ENCODE measurements around the gene METTL8. TPM values are rescaled to one million over a fixed set of nuclear protein-coding genes. Genes with fewer than 3 reads are reported as not detected.

Gene METTL8
- total and polyA plus RNA-seq, 2 of the 13 experiments (the other 11 are each of a cell fraction or from before 2014, with no cell fraction given), result 18.6 to 68.2 TPM

DNA sequence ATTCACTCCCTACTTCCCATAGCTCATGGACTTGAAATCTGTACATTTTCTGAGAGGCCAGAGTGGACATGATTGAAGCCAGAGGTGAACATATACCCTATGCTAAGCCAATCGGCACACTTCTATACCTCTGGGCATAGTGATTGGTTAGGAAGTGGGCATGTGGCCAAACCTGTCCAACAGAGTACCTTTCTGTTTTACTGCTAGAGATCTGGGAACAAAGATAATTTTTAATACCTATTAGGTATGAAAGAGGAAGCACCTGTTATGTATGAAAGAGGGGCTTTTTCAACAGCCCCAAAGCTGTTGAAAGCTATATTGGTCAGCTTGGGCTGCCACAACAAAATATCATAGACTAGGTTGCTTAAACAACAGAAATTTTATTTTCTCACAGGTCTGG is 27.7 kb downstream of the METTL8 start:
- H4K20me1 ChIP-seq (ENCODE audit: insufficient read depth, low read length), result no peaks in the 10 kb centered on the region
- in situ Hi-C loops (cut with HindIII; ENCODE audit: extremely low pct_ligation_motif_present, low pct_unique_long_range_greater_than_20kb) (no loop called here), intact Hi-C loops (cut with micrococcal nuclease; ENCODE audit: unreplicated experiment) (no loop called here)
- DNase-seq (ENCODE audit: low spot score) (no peak), ATAC-seq (no peak), FAIRE-seq (no peak)
- H3K27ac ChIP-seq (ENCODE audit: extremely low read length, insufficient read depth, low read length), result no peak overlapping the region
- H3K27me3 ChIP-seq (ENCODE audit: control insufficient read depth in 1 of 2, insufficient read depth in 2 of 2, low read length in 2 of 2), result no peaks in the 10 kb centered on the region
- no peak overlapping the region for H3K4me3 ChIP-seq (replicated peaks in 1 of 3; ENCODE audit: insufficient read depth in 1 of 3, low read depth in 2 of 3, low read length in 3 of 3)
- no peaks in the 10 kb centered on the region for H3K4me1 ChIP-seq (ENCODE audit: insufficient read depth, low read length)
- H3K36me3 ChIP-seq (replicated peaks in 1 of 2; ENCODE audit: control insufficient read depth in 1 of 2, insufficient read depth in 2 of 2, low read length in 2 of 2), result peaks cover 0 to 2% of the 10 kb centered on the region in 2 experiments; a peak in 1 of 5 replicates
- no TSS peak for BruUV-seq (replicated peaks)
- H3K79me2 ChIP-seq (ENCODE audit: insufficient read depth, low read length), result peaks cover 50% of the 10 kb centered on the region
- ChIA-PET POLR2A (no interaction called here), CTCF (ENCODE audit: low intra/inter-chr PET ratio, low total read pairs) (no interaction called here)
- H3K9ac ChIP-seq (ENCODE audit: insufficient read depth, low read depth, low read length), result no peak overlapping the region
- H2AFZ ChIP-seq (ENCODE audit: low read length), result no peak overlapping the region
- 100% methylated on average over 1 of the region's 1 CpG for WGBS (ENCODE audit: low lambda C conversion rate)
- H3K9me3 ChIP-seq (ENCODE audit: low read length), result peaks cover 6% of the 10 kb centered on the region; the same call in 1 of the 2 replicates
- TF ChIP-seq SMAD9 (CRISPR knock-in tag; IDR thresholded peaks at IDR 0.05), result no peak
- TF ChIP-seq SMARCC2 (IDR thresholded peaks at IDR 0.05), result no peak
- no peak for TF ChIP-seq MED13 (CRISPR knock-in tag; IDR thresholded peaks at IDR 0.05)
- TF ChIP-seq, protein P1, sequence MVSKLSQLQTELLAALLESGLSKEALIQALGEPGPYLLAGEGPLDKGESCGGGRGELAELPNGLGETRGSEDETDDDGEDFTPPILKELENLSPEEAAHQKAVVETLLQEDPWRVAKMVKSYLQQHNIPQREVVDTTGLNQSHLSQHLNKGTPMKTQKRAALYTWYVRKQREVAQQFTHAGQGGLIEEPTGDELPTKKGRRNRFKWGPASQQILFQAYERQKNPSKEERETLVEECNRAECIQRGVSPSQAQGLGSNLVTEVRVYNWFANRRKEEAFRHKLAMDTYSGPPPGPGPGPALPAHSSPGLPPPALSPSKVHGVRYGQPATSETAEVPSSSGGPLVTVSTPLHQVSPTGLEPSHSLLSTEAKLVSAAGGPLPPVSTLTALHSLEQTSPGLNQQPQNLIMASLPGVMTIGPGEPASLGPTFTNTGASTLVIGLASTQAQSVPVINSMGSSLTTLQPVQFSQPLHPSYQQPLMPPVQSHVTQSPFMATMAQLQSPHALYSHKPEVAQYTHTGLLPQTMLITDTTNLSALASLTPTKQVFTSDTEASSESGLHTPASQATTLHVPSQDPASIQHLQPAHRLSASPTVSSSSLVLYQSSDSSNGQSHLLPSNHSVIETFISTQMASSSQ (IDR thresholded peaks at IDR 0.05; ENCODE audit: low read depth), result no peak
- TF ChIP-seq, protein P1 (CRISPR knock-in tag; IDR thresholded peaks at IDR 0.05; ENCODE audit: borderline replicate concordance), result no peak
- no peak for TF ChIP-seq ZNF543 (CRISPR knock-in tag; IDR thresholded peaks at IDR 0.05)
- no peak for TF ChIP-seq KDM1A (CRISPR knock-in tag; IDR thresholded peaks at IDR 0.05)
- TF ChIP-seq ZFP37 (CRISPR knock-in tag; IDR thresholded peaks at IDR 0.05; ENCODE audit: borderline replicate concordance), result no peak
- no peak for TF ChIP-seq HDAC6 (IDR thresholded peaks at IDR 0.05; ENCODE audit: low read depth, low read length)
- TF ChIP-seq MXD4 (CRISPR knock-in tag; IDR thresholded peaks at IDR 0.05), result no peak
- TF ChIP-seq FOXC1 (CRISPR knock-in tag; IDR thresholded peaks at IDR 0.05; ENCODE audit: borderline replicate concordance), result no peak
- H3K4me2 ChIP-seq (ENCODE audit: low read depth, low read length), result no peak overlapping the region

Data from HepG2 (cell line).